Ishikawa (cell line): ENCODE measurements around the gene MTMR11.
A peak's percentile ranks its signal among the peaks of the same experiment; 100 is the strongest.

Source experiments
- CEBPB ChIP-seq: IDR thresholded peaks from 2 replicates; pipeline ENCODE4 v1.6.1; 2012
- CREB1 ChIP-seq: IDR thresholded peaks from 2 replicates; pipeline ENCODE4 v1.6.1; 2012; ENCODE audit warnings: low read depth
- EGR1 ChIP-seq: IDR thresholded peaks from 2 replicates; pipeline ENCODE4 v1.6.1; 2012
- EP300 ChIP-seq: IDR thresholded peaks from 2 replicates; pipeline ENCODE4 v1.6.1; 2012; ENCODE audit warnings: borderline replicate concordance
- FOXM1 ChIP-seq: IDR thresholded peaks from 2 replicates; pipeline ENCODE4 v1.6.1; 2012; ENCODE audit warnings: low read depth, borderline replicate concordance
- MAX ChIP-seq: IDR thresholded peaks from 2 replicates; pipeline ENCODE4 v1.6.1; 2012
- NFIC ChIP-seq: IDR thresholded peaks from 2 replicates; pipeline ENCODE4 v1.6.1; 2012
- RAD21 ChIP-seq: IDR thresholded peaks from 2 replicates; pipeline ENCODE4 v1.6.1; 2012; ENCODE audit warnings: low read depth
- REST ChIP-seq: IDR thresholded peaks from 2 replicates; pipeline ENCODE4 v1.6.1; 2012; ENCODE audit warnings: low read depth, mild to moderate bottlenecking
- TAF1 ChIP-seq: IDR thresholded peaks from 2 replicates; pipeline ENCODE4 v1.6.1; 2012; ENCODE audit warnings: low read depth, mild to moderate bottlenecking
- TCF12 ChIP-seq: IDR thresholded peaks from 2 replicates; pipeline ENCODE4 v1.6.1; 2012; ENCODE audit warnings: low read depth
- TEAD4 ChIP-seq: IDR thresholded peaks from 2 replicates; pipeline ENCODE4 v1.6.1; 2012
- USF1 ChIP-seq: IDR thresholded peaks from 2 replicates; pipeline ENCODE4 v1.6.1; 2012
- YY1 ChIP-seq: IDR thresholded peaks from 2 replicates; pipeline ENCODE4 v1.6.1; 2012; ENCODE audit warnings: low read depth
- ZBTB7A ChIP-seq: IDR thresholded peaks from 2 replicates; pipeline ENCODE4 v1.6.1; 2012; ENCODE audit warnings: low read depth

Gene MTMR11

DNA sequence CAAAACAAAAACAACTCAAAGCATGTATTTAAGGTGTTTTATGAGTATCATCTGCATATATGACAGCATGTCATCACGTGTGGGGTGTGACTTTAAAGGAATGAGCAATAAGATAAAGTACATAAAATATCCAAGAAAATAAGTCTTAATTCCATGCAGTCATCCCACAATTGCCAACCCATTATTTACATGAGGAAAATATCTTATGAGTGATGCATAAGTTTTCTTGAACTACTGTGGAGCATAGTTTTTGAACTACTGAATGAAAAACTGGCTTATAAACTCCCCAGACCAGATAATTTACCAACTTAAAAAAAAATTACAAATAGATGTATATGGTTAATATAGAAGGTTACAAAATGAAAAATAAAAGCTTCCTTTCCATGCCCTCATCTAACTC is 29.7 kb upstream of the MTMR11 start:
- TF ChIP-seq EP300 (no peak), EGR1 (no peak), CREB1 (no peak), RAD21 (no peak), FOXM1 (no peak), REST (no peak), TEAD4 (no peak), USF1 (no peak), YY1 (no peak), ZBTB7A (no peak), TCF12 (no peak), NFIC (no peak), MAX (no peak), TAF1 (no peak), CEBPB (no peak)

GRCh38 chr1:149965440-149965839 is 28.8 kb upstream of the MTMR11 start:
- TF ChIP-seq CEBPB: no peak
- no peak for TF ChIP-seq CREB1
- no peak for TF ChIP-seq TCF12
- TF ChIP-seq FOXM1: no peak

GRCh38 chr1:149963358-149963757 is 26.7 kb upstream of the MTMR11 start:
- no peak for TF ChIP-seq YY1
- no peak for TF ChIP-seq TCF12
- TF ChIP-seq MAX: no peak
- no peak for TF ChIP-seq CREB1
- no peak for TF ChIP-seq TAF1
- no peak for TF ChIP-seq USF1
- no peak for TF ChIP-seq TEAD4
- TF ChIP-seq EGR1: no peak
- TF ChIP-seq EP300: no peak
- no peak for TF ChIP-seq REST
- TF ChIP-seq RAD21: no peak
- TF ChIP-seq CEBPB: no peak
- no peak for TF ChIP-seq ZBTB7A
- TF ChIP-seq NFIC: no peak
- TF ChIP-seq FOXM1: no peak

DNA sequence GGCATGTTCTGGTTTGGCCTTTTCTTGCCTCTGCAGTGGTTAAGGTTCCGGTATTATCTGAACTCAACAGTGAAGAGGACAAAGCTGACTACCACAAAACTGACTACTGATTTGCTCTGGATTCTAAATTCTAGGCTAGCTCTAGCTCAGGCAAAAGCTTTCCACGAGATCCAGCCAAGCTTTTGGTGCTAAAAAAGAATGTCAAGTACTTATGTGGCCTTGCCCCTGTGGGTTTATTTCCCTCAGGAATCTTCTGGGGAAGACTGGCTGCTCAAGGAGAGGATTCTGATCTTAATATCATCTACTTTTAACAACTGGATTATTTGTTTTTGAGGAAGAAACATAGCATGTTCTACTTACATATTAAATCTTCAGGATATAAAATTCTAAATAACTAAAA is 26.1 kb upstream of the MTMR11 start:
- TF ChIP-seq USF1: no peak

GRCh38 chr1:149962039-149962647 is 25.5 kb upstream of the MTMR11 start:
- TF ChIP-seq RAD21: peak; percentile 82
- TF ChIP-seq CEBPB: no peak
- no peak for TF ChIP-seq TAF1
- no peak for TF ChIP-seq USF1
- TF ChIP-seq EP300: no peak
- no peak for TF ChIP-seq NFIC
- no peak for TF ChIP-seq TCF12
- no peak for TF ChIP-seq MAX
